Measurements from ENCODE around the gene RBMS2. TPM values are rescaled to one million over a fixed set of nuclear protein-coding genes. Genes with fewer than 3 reads are reported as not detected.

Gene RBMS2
- total RNA-seq, 1 donor from 2014 or later: 3.0 TPM

DNA sequence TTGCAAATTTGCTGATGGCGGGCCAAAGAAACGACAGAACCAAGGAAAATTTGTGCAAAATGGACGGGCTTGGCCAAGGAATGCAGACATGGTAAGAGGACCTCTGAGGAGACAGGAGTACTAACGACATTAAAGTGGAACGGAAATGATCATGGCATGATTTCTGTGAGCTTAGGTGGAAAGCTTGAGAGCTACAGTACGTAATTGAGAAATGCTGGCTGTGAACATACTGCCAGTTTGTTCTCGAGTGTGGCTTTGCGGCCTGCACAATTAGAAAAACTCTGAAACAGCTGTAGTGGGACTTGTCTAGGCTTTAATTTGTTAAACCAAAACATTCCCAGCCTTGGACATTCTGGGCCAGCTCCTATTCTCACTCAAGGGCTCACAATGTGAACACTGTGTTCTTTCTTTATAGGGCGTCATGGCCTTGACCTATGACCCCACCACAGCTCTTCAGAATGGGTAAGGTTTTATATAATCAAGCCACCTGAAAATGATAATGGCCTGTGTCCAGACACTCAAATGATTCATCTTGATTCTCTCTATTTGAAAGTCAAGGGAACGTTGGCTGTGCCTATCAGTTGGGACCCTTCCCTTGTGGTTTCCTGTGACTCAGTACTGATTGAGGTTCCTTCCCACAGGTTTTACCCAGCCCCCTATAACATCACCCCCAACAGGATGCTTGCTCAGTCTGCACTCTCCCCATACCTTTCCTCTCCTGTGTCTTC, 60.0 kb downstream of the RBMS2 start:
- no peak for DNase-seq

DNA sequence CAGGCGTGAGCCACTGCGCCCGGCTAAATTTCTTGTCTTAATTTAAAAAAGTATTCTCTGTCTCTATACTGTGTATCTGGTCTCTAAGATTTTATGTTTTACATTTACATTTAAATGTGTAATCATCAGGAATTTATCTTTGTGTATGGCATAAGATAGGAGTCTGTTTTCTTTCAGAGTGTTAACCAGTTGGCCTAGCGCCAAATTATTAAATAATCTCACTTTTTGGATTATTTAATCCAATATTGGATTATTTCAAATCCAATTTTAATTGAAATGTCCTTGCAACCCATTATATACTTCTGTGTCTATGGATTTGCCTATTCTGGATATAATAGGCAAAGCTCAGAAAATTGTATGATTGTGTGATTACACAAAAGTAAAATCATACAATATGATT, 63.5 kb downstream of the RBMS2 start:
- DNase-seq: no peak

DNA sequence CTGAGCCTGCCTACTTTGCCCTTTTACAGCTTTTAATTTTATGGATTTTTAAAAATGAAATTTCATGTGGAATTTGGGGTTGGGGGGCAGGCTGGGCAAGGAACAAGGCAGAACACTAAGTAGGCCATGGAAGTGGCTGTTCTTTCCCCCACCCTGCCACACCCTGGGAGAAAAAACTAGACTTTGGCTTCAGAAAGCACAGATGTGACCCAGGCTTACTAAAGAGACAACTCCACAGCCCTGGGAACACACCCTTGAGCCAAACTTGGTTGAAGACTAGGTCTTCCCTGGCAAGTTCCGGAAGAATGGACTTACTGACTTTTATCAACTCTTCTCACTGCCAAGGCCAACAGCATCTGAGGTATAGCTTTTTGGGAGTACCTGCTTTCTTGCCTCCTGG, 68.2 kb downstream of the RBMS2 start:
- DNase-seq: no peak

DNA sequence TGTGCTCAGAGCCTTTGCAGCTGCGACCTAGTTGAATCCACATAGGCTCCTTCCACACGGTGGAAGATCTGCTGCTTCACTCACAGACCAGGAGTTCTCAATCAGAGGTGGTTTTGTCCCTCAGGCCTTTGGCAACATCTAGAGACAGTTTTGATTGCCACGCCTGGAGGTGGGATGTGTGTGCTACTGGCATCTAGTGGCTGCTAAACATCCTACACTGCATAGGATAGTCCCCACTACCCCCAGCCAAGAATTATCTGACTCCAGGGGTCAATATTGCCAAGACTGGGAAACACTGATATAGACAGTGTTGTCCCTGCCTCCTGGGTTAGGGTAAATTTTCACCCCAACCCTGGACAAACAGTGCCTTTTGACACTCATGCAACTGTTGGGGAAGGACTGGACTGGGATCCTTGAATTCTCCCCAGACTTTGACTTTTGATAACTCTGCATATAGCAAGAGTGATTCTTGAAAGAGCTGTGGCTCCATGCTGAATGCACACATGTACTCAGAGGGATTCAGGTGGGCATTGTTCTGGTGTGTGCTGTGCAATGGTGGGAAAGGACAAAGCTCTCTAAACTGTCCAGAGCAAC, 68.7 kb downstream of the RBMS2 start:
- DNase-seq: no peak

DNA sequence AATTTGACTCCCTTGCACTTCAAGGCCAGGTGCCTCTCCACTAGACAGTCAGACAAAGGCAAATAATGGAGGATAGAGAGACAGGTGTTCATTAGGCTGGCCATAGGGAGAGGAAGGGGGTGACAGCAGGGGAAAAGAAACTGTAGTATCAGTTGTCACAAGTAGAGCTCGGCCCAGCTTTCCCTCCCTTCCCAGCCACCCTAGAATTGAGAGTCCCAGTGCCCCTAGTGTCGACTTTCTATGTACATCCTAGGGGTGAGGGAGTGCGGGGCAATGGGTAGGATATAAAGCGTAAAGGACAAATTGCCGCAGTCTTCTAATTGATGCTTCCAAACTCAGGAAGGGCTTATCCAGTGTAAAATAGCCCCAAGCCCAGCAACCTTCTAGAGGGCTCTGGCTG, 69.5 kb downstream of the RBMS2 start:
- DNase-seq: no peak

DNA sequence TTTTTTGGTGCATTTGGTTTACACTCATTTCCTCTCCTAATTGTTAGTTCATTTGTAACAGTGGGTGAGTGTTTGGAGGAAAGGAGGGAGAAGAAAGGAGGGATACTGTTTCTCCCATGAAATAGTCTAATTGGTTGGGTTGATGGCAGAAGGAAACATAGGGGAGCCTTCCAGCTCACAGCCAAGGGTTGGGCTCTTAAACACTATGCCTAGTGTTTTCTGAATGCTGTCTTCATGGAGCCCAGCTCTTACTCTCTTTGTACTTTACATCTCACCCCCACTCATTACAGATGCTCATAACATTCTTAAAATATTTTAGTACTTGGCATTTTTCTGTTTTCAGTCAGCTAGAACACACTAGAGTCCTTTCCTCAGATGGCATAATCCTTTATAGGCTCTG, 70.3 kb downstream of the RBMS2 start:
- DNase-seq: no peak

DNA sequence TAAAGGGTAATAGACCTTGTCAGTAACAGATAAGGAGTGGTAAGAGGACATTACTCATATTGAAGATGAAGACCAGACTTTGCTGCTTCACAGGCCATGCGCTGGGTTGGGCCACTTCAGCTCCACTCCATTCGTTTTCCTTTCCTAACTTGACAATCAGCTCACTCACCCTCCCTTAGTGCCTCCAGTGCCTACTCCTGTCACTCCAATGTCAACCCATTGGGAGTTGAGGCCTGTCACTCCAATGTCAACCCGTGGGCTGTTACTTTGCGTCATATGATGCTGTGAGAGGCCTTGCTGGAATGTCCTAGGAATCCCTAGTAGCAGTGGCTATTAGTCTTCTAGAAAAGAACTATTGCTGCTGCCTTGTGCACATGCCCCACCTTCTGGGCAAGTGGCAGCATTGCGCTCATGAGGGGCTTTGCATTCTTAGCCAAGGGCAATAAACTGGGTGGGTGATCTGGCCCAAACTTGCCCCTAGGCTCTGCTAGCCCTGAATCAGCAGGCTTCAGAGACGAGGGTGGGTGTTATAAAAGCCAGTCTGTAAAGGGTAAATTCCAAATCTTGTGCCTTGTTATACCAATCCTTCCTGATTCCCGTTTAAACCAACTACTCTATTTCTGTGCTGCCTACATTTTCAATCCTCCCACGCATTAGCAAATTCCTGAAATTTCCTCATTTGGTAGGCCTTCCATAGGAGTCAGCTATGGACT, 72.4 kb downstream of the RBMS2 start:
- no peak for DNase-seq

DNA sequence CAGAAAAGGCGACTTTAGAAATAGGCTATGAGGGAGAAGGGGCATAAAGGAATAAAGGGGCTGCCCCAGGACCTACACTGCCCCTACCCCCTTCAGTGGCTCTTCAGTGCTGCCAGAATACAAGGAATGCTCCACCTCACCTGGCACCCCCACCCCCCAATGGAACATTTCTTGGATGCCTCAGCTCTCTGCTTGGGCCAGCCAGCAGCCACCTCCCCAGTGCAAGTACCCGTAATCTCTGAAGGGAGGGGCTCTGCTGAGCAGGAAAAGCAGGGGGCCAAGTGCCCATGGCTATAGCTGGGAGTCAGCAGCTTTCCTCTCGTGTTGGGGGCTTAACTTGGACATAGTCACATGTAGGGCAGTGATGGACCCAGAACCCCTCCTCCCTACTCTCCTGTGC, 75.2 kb downstream of the RBMS2 start:
- no peak for DNase-seq

DNA sequence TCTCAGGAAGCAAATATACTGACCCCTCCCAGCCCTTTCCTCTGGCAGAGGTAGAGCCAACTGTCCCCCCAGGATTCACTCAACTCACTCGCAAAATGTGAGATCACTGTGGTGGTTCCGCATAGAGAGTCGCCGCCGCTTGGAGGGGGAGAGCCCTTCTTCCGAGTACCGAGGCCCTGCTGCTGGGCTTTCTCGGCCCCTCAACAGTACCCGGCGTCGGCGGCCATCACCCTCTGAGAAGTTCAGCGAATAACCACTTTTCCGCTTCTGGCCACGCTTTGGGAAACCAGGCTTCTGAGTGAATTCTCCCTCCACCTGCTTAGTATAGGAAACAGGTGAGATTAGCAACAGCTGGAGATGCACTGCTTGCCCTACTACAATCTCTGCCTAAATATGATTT, 77.4 kb downstream of the RBMS2 start:
- no peak for DNase-seq

DNA sequence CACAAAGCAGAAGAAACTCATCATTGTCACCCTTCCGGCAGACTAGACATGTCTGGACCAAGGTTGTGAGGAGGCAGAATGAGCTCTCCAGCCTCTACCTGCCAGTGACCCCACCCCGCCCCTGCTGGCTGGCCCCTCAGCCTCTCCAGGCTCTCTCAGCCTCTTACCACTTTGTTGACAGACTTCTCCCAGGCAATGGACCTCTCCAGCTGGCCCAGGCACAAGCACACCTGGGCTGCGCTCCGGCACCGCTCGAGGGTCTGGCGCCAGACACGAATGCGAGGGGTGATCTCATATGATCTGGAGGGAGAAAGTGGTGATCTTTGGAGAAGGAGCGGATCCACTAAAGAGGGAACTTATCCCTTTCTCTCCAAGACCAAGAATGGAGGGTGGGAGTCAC, 78.2 kb downstream of the RBMS2 start:
- no peak for DNase-seq

DNA sequence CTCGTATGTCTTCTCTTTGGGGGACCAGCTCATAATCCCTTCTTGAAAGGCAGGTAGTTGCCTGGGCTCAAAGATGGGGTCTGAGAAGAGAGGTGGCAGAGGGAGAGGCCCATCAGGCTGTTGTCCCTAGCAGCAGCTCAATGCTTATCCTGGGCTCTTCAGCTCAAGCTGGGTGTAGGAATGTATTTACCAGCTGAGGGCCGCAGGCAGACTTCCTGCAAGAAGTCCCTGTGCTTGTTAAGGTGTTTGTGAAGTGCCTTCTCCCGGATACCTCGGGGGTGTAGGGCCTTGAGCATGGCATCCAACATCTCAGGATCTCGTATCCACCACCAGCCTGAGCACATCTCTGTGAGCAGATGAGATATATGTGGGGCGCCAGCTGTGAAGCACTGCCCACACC, 79.1 kb downstream of the RBMS2 start:
- no peak for DNase-seq

DNA sequence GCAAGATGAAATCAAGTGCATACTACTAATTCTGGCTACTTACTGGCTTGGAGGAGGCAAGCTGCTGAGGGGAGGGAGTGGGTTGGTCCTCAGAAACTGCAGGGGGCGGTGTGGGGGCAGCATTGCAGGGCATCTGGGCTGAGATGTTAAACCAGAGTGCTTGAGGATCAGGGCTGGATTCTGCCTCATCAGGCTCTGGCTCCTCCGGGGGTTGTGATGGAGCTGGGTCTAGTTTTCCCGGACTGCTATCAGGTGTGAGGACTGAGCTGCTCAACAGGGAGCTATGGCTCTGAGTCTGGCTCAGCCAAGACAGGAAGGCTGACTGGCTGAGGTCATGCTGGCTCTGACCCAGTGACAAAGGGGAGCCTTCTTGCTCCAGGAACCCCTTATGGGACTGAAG, 79.9 kb downstream of the RBMS2 start:
- no peak for DNase-seq

DNA sequence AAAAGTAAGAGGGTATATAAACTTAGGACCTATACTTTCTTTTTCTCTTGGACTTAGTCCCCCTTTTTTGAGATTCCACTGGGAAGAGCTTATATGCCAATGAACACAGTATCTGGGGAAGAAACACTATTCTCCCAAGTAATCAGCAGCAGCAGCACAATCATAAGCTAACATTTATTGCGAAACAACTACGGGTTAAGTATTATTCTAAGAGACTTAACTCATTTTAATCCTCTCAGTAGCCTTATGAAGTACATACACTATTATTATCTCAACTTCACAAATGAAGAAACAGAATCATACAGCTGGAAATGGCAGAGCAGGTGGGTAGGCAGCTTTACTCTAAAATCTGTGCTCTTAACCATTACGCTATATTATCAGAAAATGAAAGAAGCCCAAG, 80.6 kb downstream of the RBMS2 start:
- no peak for DNase-seq

DNA sequence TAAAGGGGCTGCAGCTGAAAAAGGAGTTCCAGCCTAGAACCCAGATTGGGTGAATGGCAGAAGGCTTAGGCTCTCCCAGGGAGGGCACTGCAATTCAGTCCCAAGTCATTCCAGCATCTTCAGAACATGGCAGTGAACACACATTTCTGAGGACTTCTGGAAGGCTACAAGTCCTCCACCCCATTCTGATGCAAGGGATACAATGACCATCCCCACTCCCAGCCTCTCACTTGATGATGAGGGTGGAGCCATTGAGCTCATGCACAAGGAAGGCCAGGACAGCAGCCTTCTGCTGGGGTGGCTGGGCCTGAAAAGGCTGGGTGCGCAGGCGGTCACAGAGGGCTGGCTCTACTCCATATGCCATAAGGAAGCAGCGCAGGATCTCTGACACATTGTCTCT, 82.7 kb downstream of the RBMS2 start:
- no peak for DNase-seq

DNA sequence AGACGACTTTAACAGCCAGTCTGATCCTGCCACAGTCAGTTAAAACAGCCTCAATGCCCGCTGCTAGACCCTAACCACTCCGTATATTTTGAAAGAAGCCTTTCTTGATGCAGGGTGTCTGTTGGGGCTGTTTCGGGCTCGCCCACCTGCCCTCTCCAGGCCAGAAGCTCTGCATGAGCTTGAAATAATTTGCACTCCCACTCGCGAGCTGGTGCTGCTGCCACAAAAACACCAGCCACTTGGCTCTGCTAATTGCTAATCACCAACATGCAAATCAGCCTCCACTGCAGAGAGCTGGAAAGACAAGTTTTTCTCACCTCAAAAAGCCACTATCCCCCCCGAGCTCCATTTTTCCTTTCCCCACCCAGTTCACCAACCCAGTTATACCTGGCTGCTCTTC, 93.0 kb downstream of the RBMS2 start:
- DNase-seq: peak; percentile 17

DNA sequence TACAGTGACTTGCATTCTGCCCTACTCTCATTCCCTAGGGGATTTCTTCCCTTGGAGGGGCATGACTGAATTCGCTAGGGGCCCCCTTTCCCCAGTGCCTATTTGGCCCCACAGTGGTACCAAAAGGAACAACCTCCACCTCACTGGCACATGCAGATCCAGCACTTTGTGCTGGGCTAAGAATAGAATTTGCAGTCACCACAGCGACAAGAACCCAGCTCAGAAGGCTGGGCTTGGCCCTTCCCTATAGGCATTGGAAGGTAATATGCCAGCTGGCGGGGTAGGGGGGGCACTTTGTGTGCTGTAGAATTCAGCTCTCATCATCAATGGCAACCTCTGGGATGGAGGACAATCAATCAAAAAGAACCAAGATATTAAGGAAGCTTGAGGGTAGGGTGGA, 94.6 kb downstream of the RBMS2 start:
- DNase-seq: no peak

DNA sequence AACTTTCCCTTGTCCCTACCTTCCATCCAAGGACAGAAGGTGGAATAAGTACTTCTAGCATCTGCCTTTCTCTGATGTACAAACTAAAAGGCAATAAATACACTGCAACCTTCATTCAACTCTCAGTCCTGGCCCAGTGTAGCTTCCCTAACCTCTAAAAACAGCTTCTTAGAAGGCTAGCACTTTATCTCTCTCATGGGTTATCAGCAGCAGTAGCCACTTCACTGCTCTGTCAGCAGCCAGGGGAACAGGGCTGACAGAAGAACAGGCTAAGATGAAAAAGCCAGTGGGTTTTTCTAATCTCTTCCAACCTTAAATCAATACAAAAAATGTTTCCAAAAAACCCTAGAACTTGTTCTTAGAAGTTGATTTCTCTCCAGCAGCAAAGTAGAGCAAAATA, 95.3 kb downstream of the RBMS2 start:
- DNase-seq: no peak

DNA sequence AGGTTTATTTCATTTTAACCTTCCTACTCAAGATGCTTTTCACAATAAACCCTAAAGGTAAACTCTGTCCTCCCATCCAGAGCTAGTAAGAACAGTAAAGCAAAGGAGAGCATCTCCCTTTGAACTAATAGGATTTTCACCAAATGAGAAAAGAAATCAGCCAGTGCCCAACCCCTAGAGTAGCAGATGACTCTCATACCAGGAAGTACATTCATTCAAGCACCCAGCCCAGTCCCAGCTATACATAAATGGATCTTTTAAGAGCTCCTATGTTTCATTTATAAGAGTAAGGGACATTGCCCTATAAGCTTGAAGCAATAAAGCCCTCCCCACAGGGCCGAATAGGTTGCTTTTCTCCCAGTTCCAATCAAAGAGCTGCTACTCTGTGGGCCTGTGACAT, 100.9 kb downstream of the RBMS2 start:
- no peak for DNase-seq

DNA sequence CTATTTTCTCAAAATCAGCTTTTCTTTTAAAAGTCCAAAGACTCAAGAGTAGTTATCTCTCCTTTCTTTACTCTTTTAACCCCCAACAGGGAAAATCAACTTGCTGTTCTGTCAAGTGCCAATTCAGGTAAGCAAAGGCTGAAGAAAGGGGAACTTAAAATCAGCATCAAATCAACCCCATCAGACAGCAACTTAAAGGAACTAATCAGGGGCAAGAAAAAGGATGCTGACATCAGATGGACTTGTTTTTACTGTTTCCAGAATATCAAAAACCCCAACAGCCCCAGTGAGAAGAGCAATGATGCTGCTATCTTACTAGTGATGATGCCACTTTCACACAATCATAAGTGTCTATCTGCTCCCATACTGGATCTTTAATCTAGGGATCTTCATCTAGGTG, 105.1 kb downstream of the RBMS2 start:
- no peak for DNase-seq

DNA sequence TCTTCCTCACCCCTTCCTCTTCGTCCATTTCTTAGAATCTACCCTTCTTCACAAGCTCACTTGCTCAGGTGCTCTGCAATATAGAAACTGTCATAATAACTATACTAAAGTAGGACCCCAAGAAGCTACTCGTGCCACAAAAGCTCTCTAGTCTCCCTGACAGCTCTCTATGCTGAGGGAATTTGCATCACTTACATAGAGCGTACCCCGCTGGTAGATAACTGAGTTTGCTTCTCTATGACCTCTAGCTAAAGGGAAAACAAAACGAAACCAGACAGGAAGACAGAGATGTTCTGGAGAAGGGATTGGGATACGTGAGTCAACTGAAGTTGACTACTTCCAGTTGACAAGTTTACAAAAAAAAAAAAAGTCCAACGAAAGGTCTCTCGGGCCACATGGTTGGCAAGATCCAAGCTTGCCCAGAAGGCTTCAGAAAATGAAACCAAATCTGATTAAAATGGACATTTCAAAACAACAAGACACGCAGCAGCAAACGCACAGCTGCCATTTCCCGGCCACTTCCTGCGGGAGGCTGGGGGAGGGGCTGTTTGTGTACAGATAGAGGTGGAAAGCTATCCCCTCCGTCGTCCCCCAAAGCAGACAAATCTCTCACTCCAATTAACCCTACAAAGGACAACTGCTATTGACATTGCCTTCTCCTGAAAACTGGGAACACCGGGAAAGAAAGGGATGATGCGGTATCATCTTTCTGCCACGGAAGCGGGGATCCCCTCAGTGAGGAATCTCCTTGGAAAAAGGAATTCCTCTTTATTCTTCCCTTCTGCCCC, 107.2 kb downstream of the RBMS2 start:
- peak; percentile 41 for DNase-seq

DNA sequence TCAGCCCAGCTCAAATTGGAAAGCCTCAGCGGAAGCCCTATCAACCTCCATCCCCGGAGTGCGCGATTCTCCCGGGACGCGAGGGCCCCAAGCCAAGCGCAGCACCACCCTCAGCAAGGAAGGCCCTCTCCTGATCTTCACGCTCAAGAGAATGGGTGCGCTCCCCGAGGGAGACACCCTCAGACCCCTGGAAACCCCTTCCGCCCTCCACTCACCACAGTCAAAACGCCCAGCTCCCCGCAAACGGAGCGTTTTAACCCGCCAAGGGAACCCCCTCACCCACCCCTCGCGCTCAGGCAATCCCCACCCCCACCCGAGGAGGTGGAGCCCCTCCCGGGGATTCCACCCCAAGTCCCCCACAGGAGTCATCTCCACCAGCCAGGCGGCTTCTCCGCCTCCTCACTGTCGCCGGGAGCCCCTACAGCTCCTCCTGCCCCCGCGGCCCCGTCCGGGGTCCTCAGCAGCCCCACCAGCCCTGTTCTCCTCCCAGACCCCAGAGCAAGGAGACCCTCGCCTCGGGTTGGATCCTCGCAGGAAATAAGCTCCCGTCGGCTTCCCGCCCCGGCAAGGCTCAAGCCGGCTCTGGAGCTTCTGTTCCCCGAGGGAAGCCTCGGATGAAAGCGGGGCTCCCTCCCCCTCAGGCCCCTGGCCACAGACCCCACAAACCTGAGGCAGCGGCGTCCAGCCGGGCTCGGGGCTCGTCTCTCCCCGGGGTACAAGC, 108.0 kb downstream of the RBMS2 start:
- DNase-seq: peak; percentile 47

DNA sequence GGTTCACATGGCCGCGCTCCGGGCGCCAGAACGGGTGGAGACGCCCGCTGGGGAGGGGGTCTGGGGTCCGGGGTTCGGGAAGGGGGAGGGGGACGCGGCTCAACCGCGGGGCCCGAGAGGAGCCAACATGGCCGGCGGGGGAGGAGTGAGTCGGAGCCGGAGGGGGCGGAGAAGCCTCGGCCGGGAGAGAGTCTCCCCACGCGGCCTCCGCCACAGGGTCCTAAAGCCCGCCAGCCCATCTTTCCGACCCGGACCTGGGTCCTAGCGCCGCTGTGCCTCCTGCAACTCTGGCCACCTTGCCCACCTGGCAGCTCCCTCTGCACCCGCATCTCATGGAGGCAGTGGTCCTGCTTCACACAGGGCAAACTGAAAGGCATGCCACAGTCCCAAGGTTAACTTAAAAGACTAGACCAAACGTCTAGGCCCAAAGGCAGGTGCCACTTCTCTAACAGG, 108.6 kb downstream of the RBMS2 start, which contains the start of gene BAZ2A:
Gene BAZ2A, minus strand, starts transcription at position 147 of the 453 bp plus-strand sequence. CDS start 12,796 bp downstream, outside the sequence.
- DNase-seq: peak; percentile 88
